Right lobe of liver (tissue), 6 donors: ENCODE results near the gene MTHFD1L. TPM values are rescaled to one million over a fixed set of nuclear protein-coding genes. Genes with fewer than 3 reads are reported as not detected.

ENCODE experiments used
- ATAC-seq, 4 donors: fragments of 200-7000 bp; cut with Tn5 transposase; one replicate each; pipeline ENCODE4 v1.9.1; 2020; ENCODE audit warnings: mild to moderate bottlenecking in 4 of 4, moderate library complexity in 4 of 4
- DNase-seq, 3 donors: peaks; one replicate each; pipeline ENCODE4 v3.0.0-alpha.2; 2020
- H3K27ac ChIP-seq, 3 donors: fragments of 200-600 bp; one replicate each; pipeline ENCODE4 v1.8.0; 2022
- H3K27me3 ChIP-seq, 2 donors: fragments of 200-600 bp; one replicate each; pipeline ENCODE4 v1.8.0; 2022
- H3K36me3 ChIP-seq, 4 donors: fragments of 200-600 bp; sonication (generic) in 1 of 4; one replicate each; pipeline versions ENCODE4 v1.5.1 to v1.8.0; 2017 to 2022; ENCODE audit warnings: control low read depth in 1 of 4
- H3K4me1 ChIP-seq, 4 donors: fragments of 200-600 bp; sonication (generic) in 1 of 4; one replicate each; pipeline versions ENCODE4 v1.5.1 to v1.8.0; 2017 to 2022; ENCODE audit warnings: control low read depth in 1 of 4
- H3K4me3 ChIP-seq, 3 donors: fragments of 200-600 bp; one replicate each; pipeline ENCODE4 v1.8.0; 2022
- H3K9me3 ChIP-seq, 4 donors: fragments of 200-600 bp; sonication (generic) in 1 of 4; one replicate each; pipeline versions ENCODE4 v1.5.1 to v1.8.0; 2017 to 2022; ENCODE audit warnings: control low read depth in 1 of 4
- CTCF ChIP-seq, 4 donors: fragments of 200-600 bp in 3 of 4; fragments of 450-650 bp in 1 of 4; IDR thresholded peaks; one replicate each; pipeline versions ENCODE4 v1.5.1 to v1.8.0; 2016 to 2022; ENCODE audit warnings: antibody characterized with exemption in 4 of 4, mild to moderate bottlenecking in 2 of 4
- POLR2A ChIP-seq: fragments of 450-650 bp; IDR thresholded peaks from one replicate; pipeline ENCODE4 v1.6.1; 2017; ENCODE audit warnings: antibody characterized with exemption, mild to moderate bottlenecking
- WGBS: methylation state at CpG from one replicate; pipeline ENCODE4 v1.1.6; 2018; ENCODE audit warnings: low coverage, low lambda C conversion rate; ENCODE audit not compliant: insufficient coverage; ENCODE audit errors: missing lambda C conversion rate; 5-methylcytosine and 5-hydroxymethylcytosine counted together
- intact Hi-C, 2 donors: fragments of 100-400 bp; cut with DNase I; formaldehyde crosslinking; loops; one replicate each; pipeline versions ENCODE4 v1.11.2 to v1.14.1; 2022
- total RNA-seq, 6 experiments: library from RNA; depleted of rRNA in 2 of 6; stranded (reverse); fragments of >200 nt in 2 of 6; fragmentation: NEBNext Ultra II Directional in 3 of 6; extraction: Animal tissue kit (Norgen Biotek cat#: 25700) in 3 of 6; gene quantifications; one replicate each; pipeline versions ENCODE4 v1.1.0 to v1.2.4, GENCODE V29; 2016 to 2023
- donor health status: DM: no; HTN: yes; CAD: no.
- donor health status: DM: no; HTN: no; CAD: no.
- donor health status: DM: no; HTN: no; CAD: no.
- donor health status: DM: no; HTN: yes; CAD: no.
- donor health status: DM: no; HTN: yes; CAD: no.

The MTHFD1L gene
- total RNA-seq, 6 experiments from 2014 or later: 1.7 to 11.5 (median 4.9) TPM

GRCh38 chr6:150905769-150906168 lies 40.3 kb downstream of the MTHFD1L start:
- no peaks in the 10 kb centered on the region for H3K27me3 ChIP-seq
- H3K9me3 ChIP-seq: no peaks in the 10 kb centered on the region
- no peaks in the 10 kb centered on the region for H3K36me3 ChIP-seq
- no peaks in the 10 kb centered on the region for H3K4me1 ChIP-seq
- no peak overlapping the region for H3K4me3 ChIP-seq
- 96% methylated on average over 6 of the region's 6 CpGs for WGBS
- no peak for ATAC-seq
- no peak for DNase-seq
- no peak overlapping the region for H3K27ac ChIP-seq
- intact Hi-C loops: no loop called here
- no peak for TF ChIP-seq POLR2A
- peak in 2 of 4 donors; percentile 13 to 14 for TF ChIP-seq CTCF (IDR thresholded peaks at IDR 0.05)

GRCh38 chr6:150906641-150907326 lies 41.3 kb downstream of the MTHFD1L start:
- Histone ChIP-seq H3K36me3 (peaks cover 0 to 2% (median 0%) of the 10 kb centered on the region in 4 donors), H3K9me3 (no peaks in the 10 kb centered on the region), H3K4me3 (no peak overlapping the region), H3K4me1 (no peaks in the 10 kb centered on the region), H3K27me3 (no peaks in the 10 kb centered on the region), H3K27ac (no peak overlapping the region)
- DNase-seq: no peak
- no peak for ATAC-seq
- WGBS: 71% methylated on average over 1 of the region's 1 CpG
- no peak for TF ChIP-seq POLR2A
- TF ChIP-seq CTCF (IDR thresholded peaks at IDR 0.05): no peak
- intact Hi-C loops: no loop called here

GRCh38 chr6:150907383-150907782 lies 41.9 kb downstream of the MTHFD1L start:
- TF ChIP-seq CTCF (IDR thresholded peaks at IDR 0.05) (no peak), POLR2A (no peak)
- Histone ChIP-seq H3K4me1 (no peaks in the 10 kb centered on the region), H3K27ac (no peak overlapping the region), H3K4me3 (no peak overlapping the region), H3K36me3 (peaks cover 0 to 2% (median 0%) of the 10 kb centered on the region in 4 donors), H3K9me3 (no peaks in the 10 kb centered on the region), H3K27me3 (no peaks in the 10 kb centered on the region)
- ATAC-seq (no peak), DNase-seq (no peak)
- intact Hi-C loops: no loop called here
- 74% methylated on average over 8 of the region's 8 CpGs for WGBS

GRCh38 chr6:150908901-150909300 lies 43.4 kb downstream of the MTHFD1L start:
- no peak overlapping the region for H3K4me3 ChIP-seq
- no peaks in the 10 kb centered on the region for H3K4me1 ChIP-seq
- H3K9me3 ChIP-seq: no peaks in the 10 kb centered on the region
- no peak overlapping the region for H3K27ac ChIP-seq
- ATAC-seq (no peak), DNase-seq (no peak)
- intact Hi-C loops: no loop called here
- WGBS: 97% methylated on average over 2 of the region's 2 CpGs
- TF ChIP-seq POLR2A: no peak
- TF ChIP-seq CTCF (IDR thresholded peaks at IDR 0.05): no peak
- peaks cover 0 to 2% (median 0%) of the 10 kb centered on the region in 4 donors for H3K36me3 ChIP-seq
- no peaks in the 10 kb centered on the region for H3K27me3 ChIP-seq
